ENCODE measurements around the gene GRM5.

- TF ChIP-seq CTCF (IDR thresholded peaks at IDR 0.05) (no peak), POLR2A (IDR thresholded peaks at IDR 0.05) (no peak)
Measured at GRCh38 chr11:88603091-88603867, 462.5 kb downstream of the GRM5 start.
